K562 (cell line): ENCODE results near the gene CUL9. TPM values are rescaled to one million over a fixed set of nuclear protein-coding genes. Genes with fewer than 3 reads are reported as not detected.

Experiments
- KDM5B ChIP-seq: fragments of 200-600 bp; sonication (generic); IDR thresholded peaks from 2 replicates; pipeline ENCODE4 v1.6.1; 2012; ENCODE audit warnings: low read depth, mild to moderate bottlenecking, moderate library complexity, low read length, control low read depth, inconsistent platforms; ENCODE audit not compliant: insufficient replicate concordance
- NEUROD1 ChIP-seq: fragments of 150-350 bp; IDR thresholded peaks from 2 replicates; pipeline ENCODE4 v1.6.1; 2014; ENCODE audit warnings: borderline replicate concordance, low read length, low read depth; ENCODE audit not compliant: partially characterized antibody
- SIN3A ChIP-seq, 2 experiments: fragments of 150-350 bp in 1 of 2; IDR thresholded peaks; 2 replicates each; pipeline ENCODE4 v1.6.1; 2011 to 2016; ENCODE audit warnings: borderline replicate concordance in 2 of 2, low read depth in 2 of 2, low read length in 2 of 2, mild to moderate bottlenecking in 2 of 2, moderate library complexity in 2 of 2; ENCODE audit not compliant: control insufficient read depth in 1 of 2
- SP1 ChIP-seq: sonication (generic); formaldehyde crosslinking; IDR thresholded peaks from 2 replicates; pipeline ENCODE4 v1.8.1; 2022; ENCODE audit warnings: mild to moderate bottlenecking, missing genetic modification reagents
- ZNF324 ChIP-seq: fragments of 250-450 bp; sonication (Bioruptor Pico); IDR thresholded peaks from 2 replicates; pipeline ENCODE4 v1.4.0; 2020; ENCODE audit warnings: mild to moderate bottlenecking
- ZNF584 ChIP-seq: fragments of 200-800 bp; sonication (Bioruptor generic); IDR thresholded peaks from 2 replicates; pipeline ENCODE4 v1.6.1; 2016; ENCODE audit warnings: low read depth, mild to moderate bottlenecking, missing genetic modification characterization, missing compliant biosample characterization
- polyA plus RNA-seq, 8 experiments: library from polyadenylated mRNA; depleted of rRNA in 4 of 8; stranded (reverse) in 5 of 8; unstranded in 3 of 8; fragments of >200 nt; fragmentation: Nextera tagmentation in 2 of 8; fragmentation: Illumina TruSeq in 1 of 8; extraction: Ambion mirVana in 2 of 8; extraction: Trizol in 1 of 8; gene quantifications; 2 replicates each; pipeline versions ENCODE4 v1.2.1 to v1.2.3, GENCODE V29; 2011 to 2014; ENCODE audit warnings: inconsistent platforms in 1 of 8, missing spikeins in 1 of 8
- total RNA-seq, 7 experiments: library from RNA; depleted of rRNA in 6 of 7; stranded (reverse); fragments of >200 nt in 6 of 7; fragmentation: Illumina TruSeq in 2 of 7; extraction: Trizol in 2 of 7; gene quantifications; 2 replicates each; pipeline versions ENCODE4 v1.2.1 to v1.2.3, GENCODE V29; 2011 to 2021; ENCODE audit warnings: low replicate concordance in 1 of 7
- TF ChIP-seq, protein P1 (sequence below): fragments of 450-650 bp; IDR thresholded peaks from 2 replicates; pipeline ENCODE4 v1.6.1; 2016; ENCODE audit warnings: mild to moderate bottlenecking, moderate library complexity
- TF ChIP-seq, protein P2 (sequence below): IDR thresholded peaks from 3 replicates; pipeline ENCODE4 v1.6.1; 2011; ENCODE audit warnings: borderline replicate concordance, mild to moderate bottlenecking, moderate library complexity; ENCODE audit not compliant: insufficient read length; ENCODE audit errors: extremely low read depth

CUL9 gene
- total and polyA plus RNA-seq, 9 of the 15 experiments (the other 6 are each of a cell fraction or from before 2014, with no cell fraction given) = 0.50 to 20.7 (median 6.6) TPM

DNA sequence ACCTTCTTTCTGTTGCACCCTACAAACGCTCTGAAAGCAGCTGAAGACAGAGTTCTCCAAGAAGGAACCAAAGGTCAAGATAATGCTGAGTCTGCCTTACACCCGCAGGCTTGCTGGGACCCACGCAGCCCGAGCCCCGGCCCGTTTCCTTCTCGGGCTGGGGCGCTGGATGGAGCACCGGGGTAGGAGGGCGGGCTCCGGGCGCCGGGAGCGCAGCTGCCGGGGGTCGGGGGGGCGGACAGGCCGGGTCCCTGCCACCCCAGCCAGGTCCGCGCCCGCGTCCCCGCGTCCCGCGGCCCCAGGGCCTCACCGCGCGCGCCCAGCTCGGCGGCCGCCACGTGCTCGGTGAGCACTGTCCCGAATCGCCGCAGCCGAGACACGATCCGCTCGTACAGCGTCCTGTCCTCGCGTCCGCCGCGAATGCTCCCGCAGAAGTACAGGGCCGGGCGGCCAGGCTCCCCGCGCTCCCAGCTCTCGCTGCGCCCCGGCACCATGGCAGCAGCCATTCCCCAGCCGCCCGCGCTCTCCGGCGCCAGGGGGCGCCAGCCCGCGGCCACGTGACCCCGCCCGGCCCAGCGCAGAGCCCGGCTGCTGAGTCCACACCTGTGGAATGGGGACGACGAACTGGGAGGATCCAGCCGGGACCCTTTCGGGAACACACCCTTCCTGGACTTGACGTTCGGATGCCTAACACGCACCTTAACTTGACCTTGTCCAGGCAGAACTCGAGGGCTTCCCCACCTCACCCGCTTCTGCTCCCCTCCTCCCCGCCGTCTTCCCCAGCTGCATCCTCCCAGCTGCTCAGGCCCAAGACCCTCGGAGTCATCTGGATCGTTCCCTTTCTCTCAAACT lies 47.2 kb downstream of the CUL9 start, which contains the start of gene DNPH1 (continued):
- TF ChIP-seq, protein P1, sequence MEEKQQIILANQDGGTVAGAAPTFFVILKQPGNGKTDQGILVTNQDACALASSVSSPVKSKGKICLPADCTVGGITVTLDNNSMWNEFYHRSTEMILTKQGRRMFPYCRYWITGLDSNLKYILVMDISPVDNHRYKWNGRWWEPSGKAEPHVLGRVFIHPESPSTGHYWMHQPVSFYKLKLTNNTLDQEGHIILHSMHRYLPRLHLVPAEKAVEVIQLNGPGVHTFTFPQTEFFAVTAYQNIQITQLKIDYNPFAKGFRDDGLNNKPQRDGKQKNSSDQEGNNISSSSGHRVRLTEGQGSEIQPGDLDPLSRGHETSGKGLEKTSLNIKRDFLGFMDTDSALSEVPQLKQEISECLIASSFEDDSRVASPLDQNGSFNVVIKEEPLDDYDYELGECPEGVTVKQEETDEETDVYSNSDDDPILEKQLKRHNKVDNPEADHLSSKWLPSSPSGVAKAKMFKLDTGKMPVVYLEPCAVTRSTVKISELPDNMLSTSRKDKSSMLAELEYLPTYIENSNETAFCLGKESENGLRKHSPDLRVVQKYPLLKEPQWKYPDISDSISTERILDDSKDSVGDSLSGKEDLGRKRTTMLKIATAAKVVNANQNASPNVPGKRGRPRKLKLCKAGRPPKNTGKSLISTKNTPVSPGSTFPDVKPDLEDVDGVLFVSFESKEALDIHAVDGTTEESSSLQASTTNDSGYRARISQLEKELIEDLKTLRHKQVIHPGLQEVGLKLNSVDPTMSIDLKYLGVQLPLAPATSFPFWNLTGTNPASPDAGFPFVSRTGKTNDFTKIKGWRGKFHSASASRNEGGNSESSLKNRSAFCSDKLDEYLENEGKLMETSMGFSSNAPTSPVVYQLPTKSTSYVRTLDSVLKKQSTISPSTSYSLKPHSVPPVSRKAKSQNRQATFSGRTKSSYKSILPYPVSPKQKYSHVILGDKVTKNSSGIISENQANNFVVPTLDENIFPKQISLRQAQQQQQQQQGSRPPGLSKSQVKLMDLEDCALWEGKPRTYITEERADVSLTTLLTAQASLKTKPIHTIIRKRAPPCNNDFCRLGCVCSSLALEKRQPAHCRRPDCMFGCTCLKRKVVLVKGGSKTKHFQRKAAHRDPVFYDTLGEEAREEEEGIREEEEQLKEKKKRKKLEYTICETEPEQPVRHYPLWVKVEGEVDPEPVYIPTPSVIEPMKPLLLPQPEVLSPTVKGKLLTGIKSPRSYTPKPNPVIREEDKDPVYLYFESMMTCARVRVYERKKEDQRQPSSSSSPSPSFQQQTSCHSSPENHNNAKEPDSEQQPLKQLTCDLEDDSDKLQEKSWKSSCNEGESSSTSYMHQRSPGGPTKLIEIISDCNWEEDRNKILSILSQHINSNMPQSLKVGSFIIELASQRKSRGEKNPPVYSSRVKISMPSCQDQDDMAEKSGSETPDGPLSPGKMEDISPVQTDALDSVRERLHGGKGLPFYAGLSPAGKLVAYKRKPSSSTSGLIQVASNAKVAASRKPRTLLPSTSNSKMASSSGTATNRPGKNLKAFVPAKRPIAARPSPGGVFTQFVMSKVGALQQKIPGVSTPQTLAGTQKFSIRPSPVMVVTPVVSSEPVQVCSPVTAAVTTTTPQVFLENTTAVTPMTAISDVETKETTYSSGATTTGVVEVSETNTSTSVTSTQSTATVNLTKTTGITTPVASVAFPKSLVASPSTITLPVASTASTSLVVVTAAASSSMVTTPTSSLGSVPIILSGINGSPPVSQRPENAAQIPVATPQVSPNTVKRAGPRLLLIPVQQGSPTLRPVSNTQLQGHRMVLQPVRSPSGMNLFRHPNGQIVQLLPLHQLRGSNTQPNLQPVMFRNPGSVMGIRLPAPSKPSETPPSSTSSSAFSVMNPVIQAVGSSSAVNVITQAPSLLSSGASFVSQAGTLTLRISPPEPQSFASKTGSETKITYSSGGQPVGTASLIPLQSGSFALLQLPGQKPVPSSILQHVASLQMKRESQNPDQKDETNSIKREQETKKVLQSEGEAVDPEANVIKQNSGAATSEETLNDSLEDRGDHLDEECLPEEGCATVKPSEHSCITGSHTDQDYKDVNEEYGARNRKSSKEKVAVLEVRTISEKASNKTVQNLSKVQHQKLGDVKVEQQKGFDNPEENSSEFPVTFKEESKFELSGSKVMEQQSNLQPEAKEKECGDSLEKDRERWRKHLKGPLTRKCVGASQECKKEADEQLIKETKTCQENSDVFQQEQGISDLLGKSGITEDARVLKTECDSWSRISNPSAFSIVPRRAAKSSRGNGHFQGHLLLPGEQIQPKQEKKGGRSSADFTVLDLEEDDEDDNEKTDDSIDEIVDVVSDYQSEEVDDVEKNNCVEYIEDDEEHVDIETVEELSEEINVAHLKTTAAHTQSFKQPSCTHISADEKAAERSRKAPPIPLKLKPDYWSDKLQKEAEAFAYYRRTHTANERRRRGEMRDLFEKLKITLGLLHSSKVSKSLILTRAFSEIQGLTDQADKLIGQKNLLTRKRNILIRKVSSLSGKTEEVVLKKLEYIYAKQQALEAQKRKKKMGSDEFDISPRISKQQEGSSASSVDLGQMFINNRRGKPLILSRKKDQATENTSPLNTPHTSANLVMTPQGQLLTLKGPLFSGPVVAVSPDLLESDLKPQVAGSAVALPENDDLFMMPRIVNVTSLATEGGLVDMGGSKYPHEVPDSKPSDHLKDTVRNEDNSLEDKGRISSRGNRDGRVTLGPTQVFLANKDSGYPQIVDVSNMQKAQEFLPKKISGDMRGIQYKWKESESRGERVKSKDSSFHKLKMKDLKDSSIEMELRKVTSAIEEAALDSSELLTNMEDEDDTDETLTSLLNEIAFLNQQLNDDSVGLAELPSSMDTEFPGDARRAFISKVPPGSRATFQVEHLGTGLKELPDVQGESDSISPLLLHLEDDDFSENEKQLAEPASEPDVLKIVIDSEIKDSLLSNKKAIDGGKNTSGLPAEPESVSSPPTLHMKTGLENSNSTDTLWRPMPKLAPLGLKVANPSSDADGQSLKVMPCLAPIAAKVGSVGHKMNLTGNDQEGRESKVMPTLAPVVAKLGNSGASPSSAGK = peak; percentile 94
- TF ChIP-seq ZNF584 (0 out of 2 replicates have a peak, but pooled peaks have one; percentile 46), NEUROD1 (peak; percentile 75), KDM5B (peak; percentile 81), SP1 (CRISPR knock-in tag) (peak; percentile 25; the same call in 1 of the 2 replicates), ZNF324 (CRISPR knock-in tag) (no peak), SIN3A (IDR thresholded peaks at IDR 0.05; ENCODE audit: borderline replicate concordance in 2 of 2, control insufficient read depth in 1 of 2, low read depth in 2 of 2, low read length in 2 of 2) (peak; percentile 26 to 47; a peak in 1 of 4 replicates)
- TF ChIP-seq, protein P2, sequence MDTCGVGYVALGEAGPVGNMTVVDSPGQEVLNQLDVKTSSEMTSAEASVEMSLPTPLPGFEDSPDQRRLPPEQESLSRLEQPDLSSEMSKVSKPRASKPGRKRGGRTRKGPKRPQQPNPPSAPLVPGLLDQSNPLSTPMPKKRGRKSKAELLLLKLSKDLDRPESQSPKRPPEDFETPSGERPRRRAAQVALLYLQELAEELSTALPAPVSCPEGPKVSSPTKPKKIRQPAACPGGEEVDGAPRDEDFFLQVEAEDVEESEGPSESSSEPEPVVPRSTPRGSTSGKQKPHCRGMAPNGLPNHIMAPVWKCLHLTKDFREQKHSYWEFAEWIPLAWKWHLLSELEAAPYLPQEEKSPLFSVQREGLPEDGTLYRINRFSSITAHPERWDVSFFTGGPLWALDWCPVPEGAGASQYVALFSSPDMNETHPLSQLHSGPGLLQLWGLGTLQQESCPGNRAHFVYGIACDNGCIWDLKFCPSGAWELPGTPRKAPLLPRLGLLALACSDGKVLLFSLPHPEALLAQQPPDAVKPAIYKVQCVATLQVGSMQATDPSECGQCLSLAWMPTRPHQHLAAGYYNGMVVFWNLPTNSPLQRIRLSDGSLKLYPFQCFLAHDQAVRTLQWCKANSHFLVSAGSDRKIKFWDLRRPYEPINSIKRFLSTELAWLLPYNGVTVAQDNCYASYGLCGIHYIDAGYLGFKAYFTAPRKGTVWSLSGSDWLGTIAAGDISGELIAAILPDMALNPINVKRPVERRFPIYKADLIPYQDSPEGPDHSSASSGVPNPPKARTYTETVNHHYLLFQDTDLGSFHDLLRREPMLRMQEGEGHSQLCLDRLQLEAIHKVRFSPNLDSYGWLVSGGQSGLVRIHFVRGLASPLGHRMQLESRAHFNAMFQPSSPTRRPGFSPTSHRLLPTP = no peak
